ENCODE results near the gene SLC49A3.
A peak's percentile ranks its signal among the peaks of the same experiment; 100 is the strongest.
"Not testable (repeated sequence)": the region's sequence is repeated elsewhere in the genome, so short reads cannot be mapped to it uniquely, and the experiment has no call there.

The SLC49A3 gene

GRCh38 chr4:702618-703048, 13.7 kb upstream of the SLC49A3 start:
- DNase-seq (ENCODE audit: low spot score) = no peak

GRCh38 chr4:700587-701264, 11.8 kb upstream of the SLC49A3 start:
- no peak for DNase-seq (ENCODE audit: low spot score)

- DNase-seq (ENCODE audit: low spot score) = no peak
These were observed 11.0 kb upstream of the SLC49A3 start for GRCh38 chr4:699816-700580.

- not testable (repeated sequence) for DNase-seq (ENCODE audit: low spot score)
These were observed 5.5 kb upstream of the SLC49A3 start for GRCh38 chr4:694341-694940.

DNA sequence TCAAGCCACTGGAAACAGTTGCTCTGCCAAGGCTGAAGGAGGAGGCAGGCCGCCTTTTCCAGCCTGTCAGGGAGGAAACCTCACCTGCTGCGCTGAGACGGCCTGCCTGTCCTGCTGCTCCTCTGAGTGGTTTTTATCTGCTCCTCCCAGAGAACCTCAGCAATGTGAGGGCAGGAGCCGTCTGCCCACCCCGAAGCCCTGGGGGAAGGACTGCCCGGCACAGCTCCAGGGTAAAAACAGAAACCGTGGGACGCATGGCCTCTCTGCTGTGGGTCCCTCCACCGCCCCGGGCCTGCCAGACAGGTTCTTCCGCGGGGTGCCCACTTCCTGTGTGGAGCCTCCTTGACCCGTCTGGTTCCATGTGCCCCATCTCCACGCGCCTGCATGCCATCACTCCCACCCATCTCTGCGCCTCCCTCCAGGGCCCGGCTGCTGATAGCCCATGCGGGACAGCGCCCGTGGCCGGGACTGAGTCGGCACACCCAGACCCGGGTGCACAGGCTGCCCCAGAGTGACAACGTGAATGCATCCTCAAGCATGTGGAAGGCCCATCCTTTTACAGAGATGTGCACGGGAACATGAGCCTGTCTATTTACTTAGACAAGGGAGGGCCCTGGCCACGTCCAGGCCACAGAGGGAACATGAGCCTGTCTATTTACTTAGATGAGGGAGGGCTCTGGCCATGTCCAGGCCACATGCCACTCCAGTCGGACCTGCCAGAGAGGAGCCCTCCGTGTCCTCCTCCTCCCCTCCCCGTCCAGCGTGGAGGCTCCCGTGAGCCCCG, 4.0 kb upstream of the SLC49A3 start:
- DNase-seq (ENCODE audit: low spot score) = no peak

DNA sequence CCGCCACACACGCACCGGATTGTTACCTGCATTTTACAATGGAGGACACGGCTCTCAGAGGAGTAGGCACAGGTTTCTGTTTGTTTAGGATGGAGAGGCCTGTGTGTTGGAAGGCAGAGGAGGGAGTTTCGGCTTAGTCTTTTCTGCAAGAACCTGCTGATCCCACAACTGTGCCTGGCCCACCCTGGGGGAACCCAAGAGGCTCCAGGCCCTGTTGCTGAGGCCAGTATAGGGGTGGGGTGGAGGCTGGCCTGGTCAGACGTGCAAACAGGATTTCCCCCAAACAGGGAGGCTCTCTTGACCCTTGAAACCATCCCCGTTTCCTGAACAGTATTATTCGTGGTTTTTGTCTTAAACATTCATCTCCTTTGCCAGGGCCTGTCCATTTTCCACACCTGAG, 772 bp upstream of the SLC49A3 start:
- no peak for DNase-seq (ENCODE audit: low spot score)

DNA sequence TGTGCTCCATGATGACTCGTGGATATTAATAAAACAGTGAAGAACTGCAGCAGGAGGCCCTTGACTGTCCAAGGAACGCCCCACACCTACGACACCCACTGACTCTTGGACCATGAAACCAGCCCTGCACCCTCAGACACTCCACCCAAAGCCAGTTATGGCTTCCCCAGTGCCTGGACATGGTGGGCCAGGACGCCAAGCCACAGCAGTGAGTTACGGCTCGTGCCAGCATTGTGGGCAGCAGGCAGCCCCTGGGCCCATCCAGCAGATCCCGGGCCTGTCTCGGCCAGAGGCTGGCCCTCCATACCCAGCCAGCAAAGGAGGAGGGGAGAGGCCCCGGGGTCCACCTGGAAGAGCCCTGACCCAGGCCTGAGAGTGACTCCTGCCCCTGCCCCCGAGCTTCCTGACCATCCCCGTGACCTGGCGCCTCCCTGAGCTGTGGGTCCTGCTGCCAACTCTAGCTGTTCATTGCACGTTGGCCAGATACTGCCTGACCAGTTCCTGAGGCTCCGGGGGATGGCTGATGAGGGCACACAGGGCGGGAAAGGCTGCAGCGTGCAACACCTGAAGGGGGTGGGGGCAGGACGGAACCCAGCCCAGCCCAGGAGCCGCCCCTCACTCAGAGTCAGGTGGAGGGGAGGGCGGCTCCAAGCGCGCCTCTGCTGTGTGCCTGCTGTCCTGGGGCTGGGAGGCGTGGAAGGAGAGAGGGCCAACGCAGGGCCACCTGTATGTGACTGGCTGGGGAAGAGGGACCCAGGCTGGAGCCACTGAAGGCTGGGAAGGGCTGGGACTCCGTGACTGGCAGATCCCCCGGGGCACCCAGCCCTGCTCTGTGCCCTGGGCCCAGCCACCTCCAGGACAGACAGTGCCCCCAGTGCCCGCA, 739 bp downstream of the SLC49A3 start:
- no peak for DNase-seq (ENCODE audit: low spot score)

- DNase-seq (ENCODE audit: low spot score) = peak; percentile 97
These were observed 1.6 kb downstream of the SLC49A3 start for GRCh38 chr4:687048-687970.

DNA sequence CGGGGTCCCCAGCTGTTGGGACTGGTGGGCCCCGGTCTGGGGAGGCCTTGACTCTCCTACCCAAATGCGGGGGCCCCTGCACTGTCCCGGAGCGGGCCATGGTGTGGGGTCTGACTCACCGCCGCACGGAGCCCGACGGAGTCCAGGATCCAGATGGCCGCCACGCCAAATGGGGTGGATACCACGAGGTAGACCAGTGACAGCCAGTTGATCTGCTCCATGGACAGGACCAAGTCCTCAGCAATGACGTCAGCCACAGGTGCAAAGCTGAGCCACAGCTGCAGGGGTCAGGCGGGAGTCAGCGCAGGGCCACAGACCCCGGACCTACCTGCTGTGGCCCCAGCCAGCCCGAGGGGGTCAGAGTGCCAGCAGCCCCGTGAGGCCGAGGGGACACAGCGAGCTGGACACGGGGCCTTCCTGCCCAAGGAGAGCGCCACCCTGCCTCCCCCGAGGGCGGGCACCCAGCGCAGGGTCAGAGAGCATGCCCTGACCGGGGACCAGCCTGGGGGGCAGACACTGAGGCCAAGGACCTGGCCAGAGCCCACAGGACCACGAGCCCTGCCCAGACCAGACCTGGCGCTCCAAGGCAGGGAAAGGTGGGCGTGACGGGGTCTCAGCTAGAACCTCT, 2.4 kb downstream of the SLC49A3 start:
- no peak for DNase-seq (ENCODE audit: low spot score)

- no peak for DNase-seq (ENCODE audit: low spot score)
These were observed 3.1 kb downstream of the SLC49A3 start for GRCh38 chr4:685679-686412.

- DNase-seq (ENCODE audit: low spot score) = no peak
These were observed 4.2 kb downstream of the SLC49A3 start for GRCh38 chr4:684623-685327.

DNA sequence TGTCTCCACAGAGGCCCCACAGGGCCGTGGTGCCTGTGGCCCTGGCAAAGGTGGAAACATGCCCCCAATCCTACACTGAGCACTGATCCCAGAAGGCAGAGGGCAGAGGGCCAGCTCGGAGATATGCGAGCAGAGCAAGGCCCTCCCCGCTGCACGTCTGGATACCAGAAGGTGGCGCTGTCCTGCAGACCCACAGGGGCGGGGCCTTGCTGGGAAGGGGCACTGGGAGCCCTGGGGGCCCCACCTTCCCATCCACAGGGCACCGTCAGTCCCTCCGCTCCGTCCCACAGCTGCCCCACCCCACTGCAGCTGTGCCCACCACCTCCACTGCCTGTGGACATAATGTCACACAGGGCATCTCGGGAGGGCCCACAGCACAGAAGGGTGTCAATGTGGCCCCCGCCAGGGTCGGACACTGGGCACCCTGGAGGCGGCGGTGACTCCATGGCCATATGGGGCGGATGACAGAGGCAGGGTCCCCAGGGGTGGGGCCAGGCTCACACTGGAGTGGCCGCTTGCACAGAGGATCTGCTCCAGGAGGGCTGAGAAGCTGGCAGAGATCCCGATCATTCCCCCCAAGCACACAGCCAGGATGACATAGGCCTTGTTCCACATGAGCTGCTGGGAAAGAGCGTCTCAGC, 4.8 kb downstream of the SLC49A3 start:
- peak; percentile 86 for DNase-seq (ENCODE audit: low spot score)

- no peak for DNase-seq (ENCODE audit: low spot score)
These were observed 5.6 kb downstream of the SLC49A3 start for GRCh38 chr4:683247-683897.

DNA sequence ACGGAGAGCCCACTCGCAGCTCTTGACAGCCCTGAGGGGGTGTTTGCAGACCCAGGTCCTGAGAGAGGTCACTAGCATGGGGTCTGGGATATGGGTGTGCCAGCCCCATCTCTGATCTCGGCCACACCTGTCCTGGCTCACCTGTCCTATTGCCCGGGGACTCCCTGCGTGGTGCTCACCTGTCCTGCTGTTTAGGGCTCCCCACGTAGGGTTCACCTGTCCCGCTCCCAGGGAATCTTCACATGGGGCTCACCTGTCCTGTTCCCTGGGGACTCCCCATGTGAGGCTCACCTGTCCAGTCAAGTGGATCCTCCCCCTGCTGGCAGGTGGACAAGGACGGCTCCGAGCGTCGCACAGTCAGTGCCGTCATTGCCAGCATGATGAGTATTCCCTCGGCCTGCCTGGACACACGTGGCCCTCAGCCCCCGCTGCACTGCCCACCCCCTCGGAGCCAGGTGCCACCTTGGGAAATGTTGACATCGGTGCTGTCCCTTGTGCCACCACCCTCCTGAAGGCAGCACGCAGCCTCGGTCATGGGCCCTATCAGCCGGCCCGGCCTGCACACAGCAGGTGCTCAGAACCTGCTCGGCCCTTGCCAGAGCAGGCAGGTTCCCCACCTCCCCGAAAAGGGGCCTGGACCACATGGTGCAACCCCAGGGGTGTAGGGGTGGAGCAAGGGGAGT, 6.3 kb downstream of the SLC49A3 start:
- DNase-seq (ENCODE audit: low spot score) = no peak

DNA sequence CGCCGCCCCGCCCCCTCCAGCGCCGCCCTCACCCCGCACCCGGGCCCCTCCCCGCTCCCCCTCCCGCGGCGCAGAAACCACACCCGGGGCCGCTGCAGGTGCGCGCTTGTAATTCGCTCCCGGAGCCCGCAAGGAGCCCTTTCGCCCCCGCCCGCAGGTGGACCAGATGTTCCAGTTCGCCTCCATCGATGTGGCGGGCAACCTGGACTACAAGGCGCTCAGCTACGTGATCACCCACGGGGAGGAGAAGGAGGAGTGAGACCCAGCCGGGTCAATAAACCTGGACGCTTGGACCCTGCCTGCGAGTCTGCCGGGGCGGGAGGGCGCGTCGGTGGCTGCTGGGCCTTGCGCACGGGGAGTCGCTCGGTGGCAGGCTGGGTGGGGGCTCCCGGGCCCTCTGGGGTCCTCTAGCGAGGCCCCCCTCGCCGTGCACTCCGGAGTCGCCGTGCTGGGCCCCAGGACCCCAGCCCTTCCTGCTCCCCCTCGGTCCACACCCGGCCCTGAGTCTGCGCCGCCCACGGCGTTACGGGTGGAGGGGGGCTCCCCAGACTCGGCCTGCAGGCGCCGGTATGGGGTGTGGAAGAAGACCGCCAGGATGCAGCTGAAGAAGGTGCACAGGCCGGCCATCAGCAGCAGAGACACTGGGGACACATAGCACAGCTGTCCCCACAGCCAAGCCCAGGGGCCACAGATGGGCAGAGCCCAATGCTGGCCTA, 7.1 kb downstream of the SLC49A3 start:
- peak; percentile 90 for DNase-seq (ENCODE audit: low spot score)
